Measurements from ENCODE around the gene MORN5. TPM values are rescaled to one million over a fixed set of nuclear protein-coding genes. Genes with fewer than 3 reads are reported as not detected.

The MORN5 gene
- total and polyA plus RNA-seq, 2 donors (not counting 1 experiment from before 2014, with no cell fraction given) = 0.33 TPM; not detected in 1

GRCh38 chr9:122131401-122132001 is 28.2 kb upstream of the MORN5 start:
- no peak overlapping the region for H3K9ac ChIP-seq (ENCODE audit: insufficient read depth, low read length)
- no peak overlapping the region for H3K27ac ChIP-seq (ENCODE audit: insufficient read depth, low read length)
- H3K79me2 ChIP-seq (ENCODE audit: control insufficient read depth, insufficient read depth, low read length) = no peaks in the 10 kb centered on the region
- H3K36me3 ChIP-seq (ENCODE audit: control insufficient read depth, insufficient read depth, low read length) = no peaks in the 10 kb centered on the region
- H4K20me1 ChIP-seq (ENCODE audit: control insufficient read depth, extremely low read depth, insufficient read depth, low read length) = no peaks in the 10 kb centered on the region
- peaks cover 2% of the 10 kb centered on the region for H3K4me1 ChIP-seq (ENCODE audit: control insufficient read depth, extremely low read depth, insufficient read depth, low read length)
- H3K4me2 ChIP-seq (ENCODE audit: extremely low read depth, insufficient read depth, low read length) = no peak overlapping the region
- H3K9me3 ChIP-seq (ENCODE audit: control insufficient read depth, insufficient read depth, low read depth, low read length) = no peaks in the 10 kb centered on the region
- TF ChIP-seq EZH2 (IDR thresholded peaks at IDR 0.05; ENCODE audit: low read length, missing control alignments) (no peak), CTCF (conservative IDR thresholded peaks at IDR 0.05 in 1 of 2, IDR thresholded peaks at IDR 0.05 in 1 of 2; ENCODE audit: low read depth in 1 of 2, low read length in 2 of 2) (no peak)
- peaks cover 5% of the 10 kb centered on the region for H3K27me3 ChIP-seq (ENCODE audit: control insufficient read depth, insufficient read depth, low read length)
- H3K4me3 ChIP-seq (replicated peaks in 1 of 4; ENCODE audit: control extremely low read depth in 1 of 4, insufficient read depth in 1 of 4, low read depth in 3 of 4, low read length in 4 of 4) = no peak overlapping the region
- no peak overlapping the region for H2AFZ ChIP-seq (ENCODE audit: low read length)
- DNase-seq (ENCODE audit: low read depth in 2 of 2) = no peak

GRCh38 chr9:122132539-122132938 is 27.2 kb upstream of the MORN5 start:
- Histone ChIP-seq H3K36me3 (ENCODE audit: control insufficient read depth, insufficient read depth, low read length) (no peaks in the 10 kb centered on the region), H3K27ac (ENCODE audit: insufficient read depth, low read length) (no peak overlapping the region), H3K9me3 (ENCODE audit: control insufficient read depth, insufficient read depth, low read depth, low read length) (no peaks in the 10 kb centered on the region), H3K79me2 (ENCODE audit: control insufficient read depth, insufficient read depth, low read length) (no peaks in the 10 kb centered on the region), H4K20me1 (ENCODE audit: control insufficient read depth, extremely low read depth, insufficient read depth, low read length) (no peaks in the 10 kb centered on the region), H3K9ac (ENCODE audit: insufficient read depth, low read length) (no peak overlapping the region), H2AFZ (ENCODE audit: low read length) (no peak overlapping the region), H3K4me2 (ENCODE audit: extremely low read depth, insufficient read depth, low read length) (no peak overlapping the region), H3K4me1 (ENCODE audit: control insufficient read depth, extremely low read depth, insufficient read depth, low read length) (peaks cover 2% of the 10 kb centered on the region), H3K4me3 (replicated peaks in 1 of 4; ENCODE audit: control extremely low read depth in 1 of 4, insufficient read depth in 1 of 4, low read depth in 3 of 4, low read length in 4 of 4) (no peak overlapping the region), H3K27me3 (ENCODE audit: control insufficient read depth, insufficient read depth, low read length) (peaks cover 5% of the 10 kb centered on the region)
- no peak for DNase-seq (ENCODE audit: low read depth in 2 of 2)
- TF ChIP-seq CTCF (conservative IDR thresholded peaks at IDR 0.05 in 1 of 2, IDR thresholded peaks at IDR 0.05 in 1 of 2; ENCODE audit: low read depth in 1 of 2, low read length in 2 of 2) (no peak), EZH2 (IDR thresholded peaks at IDR 0.05; ENCODE audit: low read length, missing control alignments) (no peak)

GRCh38 chr9:122133263-122133983 is 26.3 kb upstream of the MORN5 start:
- Histone ChIP-seq H3K4me1 (ENCODE audit: control insufficient read depth, extremely low read depth, insufficient read depth, low read length) (peaks cover 2% of the 10 kb centered on the region), H3K9ac (ENCODE audit: insufficient read depth, low read length) (no peak overlapping the region), H3K9me3 (ENCODE audit: control insufficient read depth, insufficient read depth, low read depth, low read length) (no peaks in the 10 kb centered on the region), H3K79me2 (ENCODE audit: control insufficient read depth, insufficient read depth, low read length) (no peaks in the 10 kb centered on the region), H3K4me3 (replicated peaks in 1 of 4; ENCODE audit: control extremely low read depth in 1 of 4, insufficient read depth in 1 of 4, low read depth in 3 of 4, low read length in 4 of 4) (no peak overlapping the region), H3K27me3 (ENCODE audit: control insufficient read depth, insufficient read depth, low read length) (peaks cover 5% of the 10 kb centered on the region), H2AFZ (ENCODE audit: low read length) (no peak overlapping the region), H3K36me3 (ENCODE audit: control insufficient read depth, insufficient read depth, low read length) (no peaks in the 10 kb centered on the region), H3K27ac (ENCODE audit: insufficient read depth, low read length) (no peak overlapping the region), H4K20me1 (ENCODE audit: control insufficient read depth, extremely low read depth, insufficient read depth, low read length) (no peaks in the 10 kb centered on the region), H3K4me2 (ENCODE audit: extremely low read depth, insufficient read depth, low read length) (no peak overlapping the region)
- DNase-seq (ENCODE audit: low read depth in 2 of 2) = no peak
- TF ChIP-seq EZH2 (IDR thresholded peaks at IDR 0.05; ENCODE audit: low read length, missing control alignments) (no peak), CTCF (conservative IDR thresholded peaks at IDR 0.05 in 1 of 2, IDR thresholded peaks at IDR 0.05 in 1 of 2; ENCODE audit: low read depth in 1 of 2, low read length in 2 of 2) (no peak)

All from fibroblast of lung (primary cell).